ENCODE measurements around the gene MAMDC4. TPM values are rescaled to one million over a fixed set of nuclear protein-coding genes. Genes with fewer than 3 reads are reported as not detected.

Gene MAMDC4
- total and polyA plus RNA-seq, 4 donors, result 2.4 to 19.0 (median 3.8) TPM

- Histone ChIP-seq H3K27ac (ENCODE audit: low read depth in 1 of 2, low read length in 2 of 2) (no peak overlapping the region), H3K27me3 (ENCODE audit: control insufficient read depth in 1 of 2, insufficient read depth in 2 of 2, low read length in 1 of 2) (no peaks in the 10 kb centered on the region), H3K9me3 (ENCODE audit: control insufficient read depth, low read length) (no peaks in the 10 kb centered on the region), H3K36me3 (ENCODE audit: control insufficient read depth in 1 of 2, insufficient read depth in 2 of 2, low read length in 1 of 2) (no peaks in the 10 kb centered on the region), H3K4me1 (ENCODE audit: control insufficient read depth in 1 of 2, insufficient read depth in 2 of 2, low read length in 2 of 2) (no peaks in the 10 kb centered on the region), H3K4me3 (ENCODE audit: low read length in 2 of 2) (no peak overlapping the region)
- no peak for ATAC-seq (ENCODE audit: low FRiP score)
- intact Hi-C loops (cut with DNase I), result no loop called here
- 85% methylated on average over 14 of the region's 14 CpGs for whole genome bisulfite sequencing, 2 donors
- DNase-seq, result no peak
Measured at GRCh38 chr9:136856541-136857141, 4.5 kb downstream of the MAMDC4 start.

- intact Hi-C loops (cut with DNase I), result no loop called here
- H3K36me3 ChIP-seq (ENCODE audit: control insufficient read depth in 1 of 2, insufficient read depth in 2 of 2, low read length in 1 of 2), result no peaks in the 10 kb centered on the region
- H3K4me1 ChIP-seq (ENCODE audit: control insufficient read depth in 1 of 2, insufficient read depth in 2 of 2, low read length in 2 of 2), result no peaks in the 10 kb centered on the region
- H3K27me3 ChIP-seq (ENCODE audit: control insufficient read depth in 1 of 2, insufficient read depth in 2 of 2, low read length in 1 of 2), result no peaks in the 10 kb centered on the region
- 87 to 90% methylated on average over 19 of the region's 19 CpGs for WGBS, 2 donors
- no peak overlapping the region for H3K27ac ChIP-seq (ENCODE audit: low read depth in 1 of 2, low read length in 2 of 2)
- no peak for DNase-seq
- H3K9me3 ChIP-seq (ENCODE audit: control insufficient read depth, low read length), result no peaks in the 10 kb centered on the region
- H3K4me3 ChIP-seq (ENCODE audit: low read length in 2 of 2), result no peak overlapping the region
- no peak for ATAC-seq (ENCODE audit: low FRiP score)
Measured at GRCh38 chr9:136857166-136857565, 5.0 kb downstream of the MAMDC4 start.

- intact Hi-C loops (cut with DNase I), result no loop called here
- H3K4me3 ChIP-seq (ENCODE audit: low read length in 2 of 2), result no peak overlapping the region
- no peaks in the 10 kb centered on the region for H3K27me3 ChIP-seq (ENCODE audit: control insufficient read depth in 1 of 2, insufficient read depth in 2 of 2, low read length in 1 of 2)
- H3K27ac ChIP-seq (ENCODE audit: low read depth in 1 of 2, low read length in 2 of 2), result no peak overlapping the region
- H3K4me1 ChIP-seq (ENCODE audit: control insufficient read depth in 1 of 2, insufficient read depth in 2 of 2, low read length in 2 of 2), result no peaks in the 10 kb centered on the region
- peaks cover 0 to 3% of the 10 kb centered on the region in 2 donors for H3K36me3 ChIP-seq (ENCODE audit: control insufficient read depth in 1 of 2, insufficient read depth in 2 of 2, low read length in 1 of 2)
- H3K9me3 ChIP-seq (ENCODE audit: control insufficient read depth, low read length), result no peaks in the 10 kb centered on the region
- ATAC-seq (ENCODE audit: low FRiP score), result no peak
- peak in 1 of 2 donors; percentile 51 for DNase-seq
- 81 to 83% methylated on average over 29 of the region's 29 CpGs for WGBS, 2 donors
Measured at GRCh38 chr9:136857581-136858412, 5.7 kb downstream of the MAMDC4 start.

- H3K36me3 ChIP-seq (ENCODE audit: control insufficient read depth in 1 of 2, insufficient read depth in 2 of 2, low read length in 1 of 2), result peaks cover 0 to 3% of the 10 kb centered on the region in 2 donors
- no peak overlapping the region for H3K4me3 ChIP-seq (ENCODE audit: low read length in 2 of 2)
- no peaks in the 10 kb centered on the region for H3K9me3 ChIP-seq (ENCODE audit: control insufficient read depth, low read length)
- H3K4me1 ChIP-seq (ENCODE audit: control insufficient read depth in 1 of 2, insufficient read depth in 2 of 2, low read length in 2 of 2), result no peaks in the 10 kb centered on the region
- ATAC-seq (ENCODE audit: low FRiP score) (no peak), DNase-seq (no peak)
- H3K27ac ChIP-seq (ENCODE audit: low read depth in 1 of 2, low read length in 2 of 2), result no peak overlapping the region
- 80 to 85% methylated on average over 15 of the region's 15 CpGs for WGBS, 2 donors
- intact Hi-C loops (cut with DNase I), result no loop called here
- H3K27me3 ChIP-seq (ENCODE audit: control insufficient read depth in 1 of 2, insufficient read depth in 2 of 2, low read length in 1 of 2), result no peaks in the 10 kb centered on the region
Measured at GRCh38 chr9:136858452-136858843, 6.3 kb downstream of the MAMDC4 start.

GRCh38 chr9:136858844-136859757 is 7.0 kb downstream of the MAMDC4 start:
- no peaks in the 10 kb centered on the region for H3K27me3 ChIP-seq (ENCODE audit: control insufficient read depth in 1 of 2, insufficient read depth in 2 of 2, low read length in 1 of 2)
- intact Hi-C loops (cut with DNase I), result no loop called here
- peaks cover 0 to 3% of the 10 kb centered on the region in 2 donors for H3K36me3 ChIP-seq (ENCODE audit: control insufficient read depth in 1 of 2, insufficient read depth in 2 of 2, low read length in 1 of 2)
- H3K4me3 ChIP-seq (ENCODE audit: low read length in 2 of 2), result no peak overlapping the region
- ATAC-seq (ENCODE audit: low FRiP score), result peak; percentile 13
- H3K27ac ChIP-seq (ENCODE audit: low read depth in 1 of 2, low read length in 2 of 2), result peak overlapping the region in 1 of 2 donors; percentile 11
- no peaks in the 10 kb centered on the region for H3K9me3 ChIP-seq (ENCODE audit: control insufficient read depth, low read length)
- peak; percentile 79 to 91 for DNase-seq
- H3K4me1 ChIP-seq (ENCODE audit: control insufficient read depth in 1 of 2, insufficient read depth in 2 of 2, low read length in 2 of 2), result no peaks in the 10 kb centered on the region
- WGBS, 2 donors, result 18% methylated on average over 20 of the region's 20 CpGs

- WGBS, 2 donors, result 87 to 92% methylated on average over 9 of the region's 9 CpGs
Measured at GRCh38 chr9:136860529-136860928, 8.4 kb downstream of the MAMDC4 start.

GRCh38 chr9:136860933-136861873 is 9.1 kb downstream of the MAMDC4 start:
- Histone ChIP-seq H3K4me3 (ENCODE audit: low read length in 2 of 2) (no peak overlapping the region), H3K9me3 (ENCODE audit: control insufficient read depth, low read length) (no peaks in the 10 kb centered on the region), H3K27me3 (ENCODE audit: control insufficient read depth in 1 of 2, insufficient read depth in 2 of 2, low read length in 1 of 2) (no peaks in the 10 kb centered on the region), H3K4me1 (ENCODE audit: control insufficient read depth in 1 of 2, insufficient read depth in 2 of 2, low read length in 2 of 2) (no peaks in the 10 kb centered on the region), H3K36me3 (ENCODE audit: control insufficient read depth in 1 of 2, insufficient read depth in 2 of 2, low read length in 1 of 2) (peaks cover 0 to 3% of the 10 kb centered on the region in 2 donors), H3K27ac (ENCODE audit: low read depth in 1 of 2, low read length in 2 of 2) (no peak overlapping the region)
- WGBS, 2 donors, result 91 to 93% methylated on average over 22 of the region's 22 CpGs
- intact Hi-C loops (cut with DNase I), result no loop called here
- ATAC-seq (ENCODE audit: low FRiP score) (no peak), DNase-seq (peak in 1 of 2 donors; percentile 43)

More at GRCh38 chr9:136860529-136860928, 8.4 kb downstream of the MAMDC4 start:
- no peak for ATAC-seq (ENCODE audit: low FRiP score)
- H3K9me3 ChIP-seq (ENCODE audit: control insufficient read depth, low read length), result no peaks in the 10 kb centered on the region
- peaks cover 0 to 3% of the 10 kb centered on the region in 2 donors for H3K36me3 ChIP-seq (ENCODE audit: control insufficient read depth in 1 of 2, insufficient read depth in 2 of 2, low read length in 1 of 2)
- H3K27me3 ChIP-seq (ENCODE audit: control insufficient read depth in 1 of 2, insufficient read depth in 2 of 2, low read length in 1 of 2), result no peaks in the 10 kb centered on the region
- H3K4me3 ChIP-seq (ENCODE audit: low read length in 2 of 2), result no peak overlapping the region
- no peaks in the 10 kb centered on the region for H3K4me1 ChIP-seq (ENCODE audit: control insufficient read depth in 1 of 2, insufficient read depth in 2 of 2, low read length in 2 of 2)
- no peak overlapping the region for H3K27ac ChIP-seq (ENCODE audit: low read depth in 1 of 2, low read length in 2 of 2)
- no peak for DNase-seq
- intact Hi-C loops (cut with DNase I), result no loop called here
